Testis (tissue), 3 donors: ENCODE measurements around the gene TEX14. TPM values are rescaled to one million over a fixed set of nuclear protein-coding genes. Genes with fewer than 3 reads are reported as not detected.

Experiments
- DNase-seq: peaks from one replicate; pipeline ENCODE4 v3.0.0-alpha.2; 2019
- H3K27ac ChIP-seq, 2 donors: fragments of 200-600 bp; sonication (generic); one replicate each; pipeline ENCODE4 v1.5.1; 2019
- H3K27me3 ChIP-seq: fragments of 200-600 bp; sonication (generic); one replicate; pipeline ENCODE4 v1.5.1; 2019
- H3K36me3 ChIP-seq: fragments of 200-600 bp; sonication (generic); one replicate; pipeline ENCODE4 v1.5.1; 2017; ENCODE audit warnings: low read depth; ENCODE audit errors: missing control alignments
- H3K4me1 ChIP-seq: fragments of 200-600 bp; sonication (generic); one replicate; pipeline ENCODE4 v1.5.1; 2019
- H3K4me3 ChIP-seq, 2 donors: fragments of 200-600 bp; sonication (generic); one replicate each; pipeline ENCODE4 v1.5.1; 2017 to 2019
- H3K9me3 ChIP-seq: fragments of 200-600 bp; sonication (generic); one replicate; pipeline ENCODE4 v1.5.1; 2017
- CTCF ChIP-seq, 3 experiments: fragments of 450-650 bp in 2 of 3; fragments of 200-600 bp in 1 of 3; sonication (generic) in 1 of 3; IDR thresholded peaks; one replicate each; pipeline ENCODE4 v1.5.1; 2016 to 2019; ENCODE audit warnings: antibody characterized with exemption in 3 of 3, mild to moderate bottlenecking in 2 of 3, moderate library complexity in 1 of 3
- POLR2A ChIP-seq: fragments of 450-650 bp; IDR thresholded peaks from one replicate; pipeline ENCODE4 v1.6.1; 2017; ENCODE audit warnings: antibody characterized with exemption, mild to moderate bottlenecking, moderate library complexity
- WGBS, 2 donors: methylation state at CpG; one replicate each; pipeline ENCODE4 v1.1.5; 2018; 5-methylcytosine and 5-hydroxymethylcytosine counted together
- intact Hi-C: fragments of 100-400 bp; cut with DNase I; formaldehyde crosslinking; loops from one replicate; pipeline ENCODE4 v1.15.1; 2023; ENCODE audit warnings: low total_unique reads
- polyA plus RNA-seq: library from polyadenylated mRNA; stranded (reverse); fragments of 350-450 nt; fragmentation: Illumina TruSeq; extraction: RNeasy Lipid Tissue Mini Kit (QIAGEN cat#74804); gene quantifications from one replicate; pipeline ENCODE4 v1.2.3, GENCODE V29; 2014; ENCODE audit warnings: low read depth, low replicate concordance; ENCODE audit not compliant: insufficient read depth
- total RNA-seq, 2 donors: library from RNA; depleted of rRNA; stranded (reverse); fragments of >200 nt; gene quantifications; one replicate each; pipeline ENCODE4 v1.2.3, GENCODE V29; 2016

The TEX14 gene
- total and polyA plus RNA-seq, 3 donors from 2014 or later, result 27.7 to 96.5 (median 37.2) TPM

GRCh38 chr17:58580671-58581070, 111.2 kb downstream of the TEX14 start:
- no peaks in the 10 kb centered on the region for H3K27me3 ChIP-seq
- H3K27ac ChIP-seq, result no peak overlapping the region
- H3K4me1 ChIP-seq, result no peaks in the 10 kb centered on the region
- no peaks in the 10 kb centered on the region for H3K36me3 ChIP-seq
- DNase-seq, result no peak
- no peak overlapping the region for H3K4me3 ChIP-seq
- TF ChIP-seq CTCF (IDR thresholded peaks at IDR 0.05) (no peak), POLR2A (no peak)
- H3K9me3 ChIP-seq, result no peaks in the 10 kb centered on the region
- 74 to 82% methylated on average over 2 of the region's 2 CpGs for WGBS, 2 donors
- intact Hi-C loops, result loop anchor here (10.0 kb wide), 1 partner anchor 424 kb away; no protein-coding TSS in a partner anchor

GRCh38 chr17:58577696-58578095, 114.1 kb downstream of the TEX14 start:
- no peaks in the 10 kb centered on the region for H3K9me3 ChIP-seq
- 28 to 43% methylated on average over 7 of the region's 7 CpGs for WGBS, 2 donors
- H3K4me1 ChIP-seq, result no peaks in the 10 kb centered on the region
- peak; percentile 61 for DNase-seq
- H3K4me3 ChIP-seq, result no peak overlapping the region
- H3K27ac ChIP-seq, result no peak overlapping the region
- H3K27me3 ChIP-seq, result no peaks in the 10 kb centered on the region
- peak in 2 of 3 experiments; percentile 50 to 60 for TF ChIP-seq CTCF (IDR thresholded peaks at IDR 0.05)
- no peak for TF ChIP-seq POLR2A
- no peaks in the 10 kb centered on the region for H3K36me3 ChIP-seq
- intact Hi-C loops, result no loop called here

DNA sequence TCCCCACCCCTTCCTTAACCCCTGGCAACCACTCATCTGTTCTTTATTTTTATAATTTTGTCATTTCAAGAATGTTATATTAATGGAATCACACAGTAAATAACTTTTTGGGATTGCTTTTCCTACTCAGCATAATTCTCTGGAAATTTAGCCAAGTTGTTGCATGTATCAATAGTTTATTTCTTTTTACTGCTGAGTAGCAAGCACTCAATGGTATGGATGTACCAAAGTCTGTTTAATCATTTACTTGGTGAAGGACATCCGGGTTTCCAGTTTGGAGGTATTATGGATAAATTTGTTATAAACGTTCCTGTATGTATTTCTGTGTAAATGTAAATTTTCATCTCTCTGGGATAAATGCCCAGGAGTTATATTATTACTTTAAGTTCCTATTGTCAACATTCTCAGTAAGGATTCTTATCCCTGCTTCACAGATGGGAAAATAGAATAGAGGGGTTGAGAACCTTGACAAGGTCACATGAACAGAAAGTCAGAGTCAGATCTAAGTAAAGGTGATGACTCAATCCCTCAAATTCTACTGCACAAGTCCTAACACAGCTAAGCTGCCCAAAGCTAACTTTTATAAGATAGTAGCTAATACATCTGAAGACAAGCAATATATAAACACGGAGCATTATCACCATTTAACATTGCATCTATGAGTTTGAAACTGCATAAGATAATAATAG, 115.0 kb downstream of the TEX14 start:
- TF ChIP-seq POLR2A (no peak), CTCF (IDR thresholded peaks at IDR 0.05) (no peak)

DNA sequence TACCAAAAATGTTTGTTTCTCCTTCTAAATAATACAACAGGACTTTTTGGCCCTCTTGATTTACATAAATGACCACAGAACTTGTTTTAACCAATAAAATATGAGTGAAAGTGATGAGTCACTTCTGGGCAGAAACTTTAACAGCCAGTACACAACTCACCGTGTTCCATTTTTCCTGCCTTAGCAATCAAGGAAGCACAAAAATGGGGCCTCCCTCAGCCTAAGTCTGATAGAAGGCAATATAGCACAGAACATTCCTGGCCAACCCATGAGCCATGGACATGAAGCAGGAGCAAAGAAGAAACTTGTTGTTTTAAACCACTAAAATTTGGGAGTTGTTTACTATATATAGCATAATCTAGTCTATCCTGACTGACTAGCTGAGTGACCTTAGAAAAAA, 116.3 kb downstream of the TEX14 start:
- H3K4me1 ChIP-seq, result no peaks in the 10 kb centered on the region
- no peaks in the 10 kb centered on the region for H3K36me3 ChIP-seq
- H3K27me3 ChIP-seq, result no peaks in the 10 kb centered on the region
- intact Hi-C loops, result no loop called here
- no peak overlapping the region for H3K27ac ChIP-seq
- H3K4me3 ChIP-seq, result no peak overlapping the region
- WGBS, 2 donors, result 26 to 36% methylated on average over 1 of the region's 1 CpG
- H3K9me3 ChIP-seq, result no peaks in the 10 kb centered on the region
- TF ChIP-seq CTCF (IDR thresholded peaks at IDR 0.05), result no peak
- TF ChIP-seq POLR2A, result no peak
- no peak for DNase-seq

More for the DNA sequence above, 115.0 kb downstream of the TEX14 start:
- no peak overlapping the region for H3K27ac ChIP-seq
- intact Hi-C loops, result no loop called here
- H3K9me3 ChIP-seq, result no peaks in the 10 kb centered on the region
- DNase-seq, result no peak
- H3K27me3 ChIP-seq, result no peaks in the 10 kb centered on the region
- H3K36me3 ChIP-seq, result no peaks in the 10 kb centered on the region
- no peak overlapping the region for H3K4me3 ChIP-seq
- H3K4me1 ChIP-seq, result no peaks in the 10 kb centered on the region
- WGBS, 2 donors, result 61 to 71% methylated on average over 3 of the region's 3 CpGs

DNA sequence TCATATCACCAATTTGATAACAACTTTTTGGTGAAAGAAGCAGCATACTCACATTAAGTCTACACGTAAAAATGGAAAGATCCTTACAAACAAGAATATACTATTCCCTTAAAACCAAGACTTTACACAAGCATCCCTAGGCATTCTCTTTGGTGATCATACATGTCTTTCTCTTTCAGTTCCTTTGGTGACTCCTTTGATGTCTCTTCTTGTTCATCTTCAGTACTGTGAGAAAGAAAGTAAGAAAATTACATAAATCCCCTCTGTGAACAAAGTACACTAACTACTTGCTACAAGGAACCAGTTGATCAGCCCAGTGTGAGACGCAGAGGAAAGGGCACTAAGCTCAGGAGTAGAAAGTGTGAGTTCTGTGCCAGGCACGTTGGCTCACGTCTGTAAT, 117.8 kb downstream of the TEX14 start:
- H3K4me1 ChIP-seq, result no peaks in the 10 kb centered on the region
- no peak for DNase-seq
- 79 to 88% methylated on average over 4 of the region's 4 CpGs for WGBS, 2 donors
- no peak overlapping the region for H3K4me3 ChIP-seq
- H3K9me3 ChIP-seq, result no peaks in the 10 kb centered on the region
- intact Hi-C loops, result no loop called here
- no peak overlapping the region for H3K27ac ChIP-seq
- no peaks in the 10 kb centered on the region for H3K36me3 ChIP-seq
- no peak for TF ChIP-seq POLR2A
- H3K27me3 ChIP-seq, result no peaks in the 10 kb centered on the region
